IMR-90 (cell line): ENCODE measurements around the gene TACR2. TPM values are rescaled to one million over a fixed set of nuclear protein-coding genes. Genes with fewer than 3 reads are reported as not detected.

Experiments
- ATAC-seq: fragments of 200-7000 bp; cut with Tn5 transposase; 2 replicates; pipeline ENCODE4 v1.9.1; 2020; ENCODE audit warnings: low read depth, mild to moderate bottlenecking, moderate library complexity
- BruUV-seq: library from RNA; stranded (reverse); fragments of 400-500 nt; replicated peaks from 2 replicates; lab custom pipeline; 2021; lab: Mats Ljungman, UMichigan
- CTCF ChIA-PET: fragments of 300-600 bp; formaldehyde crosslinking; extraction: SDS; loops from one replicate; lab custom pipeline; 2021; ENCODE audit warnings: antibody characterized with exemption; lab: Yijun Ruan, JAX
- POLR2A ChIA-PET: fragments of 300-600 bp; sonication (Branson Sonifier 250); formaldehyde crosslinking; loops from one replicate; lab custom pipeline; 2022; ENCODE audit warnings: antibody characterized with exemption; ENCODE audit not compliant: unreplicated experiment; lab: Charles Lee
- DNase-seq: peaks from one replicate; pipeline ENCODE4 v3.0.0; 2013
- H2AFZ ChIP-seq: replicated peaks from 2 replicates; pipeline ENCODE3; 2013; ENCODE audit warnings: low read length, mild to moderate bottlenecking; ENCODE audit not compliant: poor library complexity
- H2AK5ac ChIP-seq: 2 replicates; pipeline ENCODE4 v1.6.1; 2013; ENCODE audit warnings: low read depth, low read length, inconsistent platforms
- H2AK9ac ChIP-seq: replicated peaks from 2 replicates; pipeline ENCODE3; 2013; ENCODE audit warnings: mild to moderate bottlenecking, low read depth, low read length, moderate library complexity; ENCODE audit not compliant: poor library complexity
- H2BK120ac ChIP-seq: 2 replicates; pipeline ENCODE4 v1.6.1; 2013; ENCODE audit warnings: low read depth, low read length, inconsistent platforms
- H2BK15ac ChIP-seq: 3 replicates; pipeline ENCODE4 v1.6.1; 2013; ENCODE audit warnings: low read depth, low read length, inconsistent platforms
- H2BK20ac ChIP-seq: 2 replicates; pipeline ENCODE4 v1.6.1; 2013; ENCODE audit warnings: low read depth, mild to moderate bottlenecking, inconsistent platforms, low read length, moderate library complexity
- H2BK5ac ChIP-seq: 2 replicates; pipeline ENCODE4 v1.6.1; 2013; ENCODE audit warnings: mild to moderate bottlenecking, low read depth, low read length, inconsistent platforms; ENCODE audit not compliant: poor library complexity, severe bottlenecking
- H3K14ac ChIP-seq: replicated peaks from 2 replicates; pipeline ENCODE4 v1.6.1; 2013; ENCODE audit warnings: low read depth, low read length, inconsistent platforms
- H3K18ac ChIP-seq: 2 replicates; pipeline ENCODE4 v1.6.1; 2013; ENCODE audit warnings: low read depth, low read length, control low read depth
- H3K23ac ChIP-seq: 2 replicates; pipeline ENCODE4 v1.6.1; 2013; ENCODE audit warnings: low read depth, low read length, inconsistent platforms
- H3K27ac ChIP-seq: 2 replicates; pipeline ENCODE4 v1.5.1; 2013; ENCODE audit warnings: mild to moderate bottlenecking, control low read depth, low read length; ENCODE audit not compliant: insufficient read depth
- H3K27me3 ChIP-seq: 2 replicates; pipeline ENCODE4 v1.6.1; 2013; ENCODE audit warnings: low read length; ENCODE audit not compliant: control insufficient read depth, insufficient read depth
- H3K36me3 ChIP-seq: 2 replicates; pipeline ENCODE4 v1.6.1; 2013; ENCODE audit warnings: low read length, mixed read lengths; ENCODE audit not compliant: control insufficient read depth, insufficient read depth
- H3K4ac ChIP-seq: 2 replicates; pipeline ENCODE4 v1.6.1; 2013; ENCODE audit warnings: low read depth, low read length, inconsistent platforms
- H3K4me1 ChIP-seq: 2 replicates; pipeline ENCODE4 v1.6.1; 2013; ENCODE audit warnings: low read length, mixed read lengths; ENCODE audit not compliant: control insufficient read depth, insufficient read depth
- H3K4me2 ChIP-seq: 2 replicates; pipeline ENCODE4 v1.6.1; 2013; ENCODE audit warnings: low read depth, mild to moderate bottlenecking, control low read depth, low read length, moderate library complexity
- H3K4me3 ChIP-seq: 2 replicates; pipeline ENCODE4 v1.5.1; 2013; ENCODE audit warnings: low read depth, mild to moderate bottlenecking, control low read depth, low read length, moderate library complexity; ENCODE audit not compliant: insufficient read depth
- H3K56ac ChIP-seq: 2 replicates; pipeline ENCODE4 v1.6.1; 2013; ENCODE audit warnings: low read length, inconsistent platforms; ENCODE audit not compliant: insufficient read depth; ENCODE audit errors: extremely low read depth
- H3K79me1 ChIP-seq, 2 experiments: 2 replicates each; pipeline ENCODE4 v1.6.1; 2013; ENCODE audit warnings: low read length in 2 of 2, inconsistent platforms in 1 of 2, low read depth in 1 of 2
- H3K9ac ChIP-seq: 2 replicates; pipeline ENCODE4 v1.6.1; 2013; ENCODE audit warnings: low read depth, low read length, control low read depth
- H3K9me1 ChIP-seq: 2 replicates; pipeline ENCODE4 v1.6.1; 2013; ENCODE audit warnings: low read length, inconsistent platforms; ENCODE audit not compliant: insufficient read depth
- H3K9me3 ChIP-seq: 2 replicates; pipeline ENCODE4 v1.6.1; 2013; ENCODE audit warnings: low read length; ENCODE audit not compliant: control insufficient read depth, insufficient read depth
- H4K20me1 ChIP-seq: 2 replicates; pipeline ENCODE4 v1.6.1; 2013; ENCODE audit warnings: low read length, inconsistent platforms; ENCODE audit not compliant: insufficient read depth
- H4K5ac ChIP-seq: 2 replicates; pipeline ENCODE4 v1.6.1; 2013; ENCODE audit warnings: mild to moderate bottlenecking, low read depth, low read length, control low read depth
- H4K8ac ChIP-seq, 2 experiments: 2 replicates each; pipeline ENCODE4 v1.6.1; 2013; ENCODE audit warnings: low read depth in 2 of 2, low read length in 2 of 2, control low read depth in 1 of 2, inconsistent platforms in 1 of 2
- H4K91ac ChIP-seq: 2 replicates; pipeline ENCODE4 v1.6.1; 2013; ENCODE audit warnings: low read depth, low read length, inconsistent platforms; ENCODE audit not compliant: insufficient read depth
- BHLHE40 ChIP-seq: fragments of 150-350 bp; IDR thresholded peaks from 2 replicates; pipeline ENCODE4 v1.6.1; 2016; ENCODE audit warnings: mild to moderate bottlenecking, low read depth, low read length
- CEBPB ChIP-seq: IDR thresholded peaks from 2 replicates; pipeline ENCODE4 v1.6.1; 2012; ENCODE audit warnings: low read depth, low read length, improper control_type of control experiment
- CHD1 ChIP-seq: IDR thresholded peaks from 2 replicates; pipeline ENCODE4 v1.6.1; 2012; ENCODE audit warnings: low read depth, low read length, improper control_type of control experiment
- CTCF ChIP-seq: conservative IDR thresholded peaks from 2 replicates; pipeline ENCODE4 v1.5.1; 2012; ENCODE audit warnings: mild to moderate bottlenecking, low read depth, low read length, improper control_type of control experiment
- ELK1 ChIP-seq: fragments of 150-350 bp; IDR thresholded peaks from 2 replicates; pipeline ENCODE4 v1.6.1; 2016; ENCODE audit warnings: low read depth, mild to moderate bottlenecking, low read length, moderate library complexity, borderline replicate concordance
- FOS ChIP-seq: fragments of 150-350 bp; IDR thresholded peaks from 2 replicates; pipeline ENCODE4 v1.6.1; 2016; ENCODE audit warnings: low read depth, low read length
- MAFK ChIP-seq: IDR thresholded peaks from 2 replicates; pipeline ENCODE4 v1.6.1; 2012; ENCODE audit warnings: low read depth, low read length, improper control_type of control experiment
- MAZ ChIP-seq: IDR thresholded peaks from 2 replicates; pipeline ENCODE4 v1.6.1; 2012; ENCODE audit warnings: low read depth, mild to moderate bottlenecking, low read length, improper control_type of control experiment, moderate library complexity, borderline replicate concordance
- NFE2L2 ChIP-seq: fragments of 150-350 bp; IDR thresholded peaks from 2 replicates; pipeline ENCODE4 v1.6.1; 2016; ENCODE audit warnings: low read depth, mild to moderate bottlenecking, low read length
- POLR2A ChIP-seq: IDR thresholded peaks from 2 replicates; pipeline ENCODE4 v1.6.1; 2012; ENCODE audit warnings: mild to moderate bottlenecking, low read depth, low read length
- RCOR1 ChIP-seq: IDR thresholded peaks from 2 replicates; pipeline ENCODE4 v1.6.1; 2012; ENCODE audit warnings: mild to moderate bottlenecking, low read length, improper control_type of control experiment; ENCODE audit not compliant: insufficient replicate concordance
- RFX5 ChIP-seq: IDR thresholded peaks from 2 replicates; pipeline ENCODE4 v1.8.0; 2012; ENCODE audit warnings: low read depth, mild to moderate bottlenecking, low read length, moderate library complexity
- SMC3 ChIP-seq: fragments of 150-350 bp; IDR thresholded peaks from 2 replicates; pipeline ENCODE4 v1.6.1; 2016; ENCODE audit warnings: low read depth, mild to moderate bottlenecking, antibody characterized with exemption, low read length, moderate library complexity
- WGBS, 2 experiments: methylation state at CpG; one replicate each; pipeline versions ENCODE4 v1.1.5 to v1.1.7; 2013; ENCODE audit warnings: missing lambda C conversion rate in 2 of 2; ENCODE audit not compliant: insufficient read length in 1 of 2; ENCODE audit errors: extremely low coverage in 2 of 2; 5-methylcytosine and 5-hydroxymethylcytosine counted together
- dilution Hi-C: fragments of 300-500 bp; cut with HindIII; formaldehyde crosslinking; loops from one replicate; pipeline ENCODE4 v1.14.3; 2018; ENCODE audit warnings: low sequenced_read_pairs; ENCODE audit not compliant: unreplicated experiment
- in situ Hi-C: fragments of 300-500 bp; cut with MboI; formaldehyde crosslinking; loops from 3 replicates; pipeline ENCODE4 v1.14.3; 2019; ENCODE audit warnings: low sequenced_read_pairs, inconsistent platforms, mixed read lengths
- intact Hi-C: fragments of 100-400 bp; cut with micrococcal nuclease; formaldehyde crosslinking; loops from 2 replicates; pipeline ENCODE4 v1.10.0; 2022
- polyA plus RNA-seq, 3 experiments: library from polyadenylated mRNA; depleted of rRNA; stranded (reverse); fragments of >200 nt; gene quantifications; 2 replicates each; pipeline ENCODE4 v1.2.3, GENCODE V29; 2012; ENCODE audit warnings: low replicate concordance in 1 of 3
- total RNA-seq: library from RNA; depleted of rRNA; stranded (reverse); fragments of >200 nt; gene quantifications from 2 replicates; pipeline ENCODE4 v1.2.3, GENCODE V29; 2012
- TF ChIP-seq, protein P1 (sequence below): fragments of 150-350 bp; IDR thresholded peaks from 2 replicates; pipeline ENCODE4 v1.6.1; 2017; ENCODE audit warnings: mild to moderate bottlenecking, antibody characterized with exemption, low read length, low read depth

The TACR2 gene
- total and polyA plus RNA-seq, 2 of the 4 experiments (the other 2 are of a cell fraction) = not detected

- Histone ChIP-seq H2BK5ac (no peak overlapping the region), H2BK120ac (no peak overlapping the region), H3K4me2 (no peak overlapping the region), H3K14ac (no peak overlapping the region), H2BK20ac (no peak overlapping the region), H3K9me3 (no peaks in the 10 kb centered on the region), H3K4me3 (no peak overlapping the region), H3K18ac (no peak overlapping the region), H3K27ac (no peak overlapping the region), H4K91ac (no peak overlapping the region), H3K9ac (no peak overlapping the region), H3K23ac (no peak overlapping the region), H3K56ac (no peak overlapping the region), H3K4ac (no peak overlapping the region), H2BK15ac (no peak overlapping the region), H3K36me3 (no peaks in the 10 kb centered on the region), H3K4me1 (peaks cover 7% of the 10 kb centered on the region; the same call in 1 of the 2 replicates), H2AFZ (no peak overlapping the region), H3K9me1 (peaks cover 5% of the 10 kb centered on the region; the same call in 1 of the 2 replicates), H2AK5ac (no peak overlapping the region), H4K5ac (no peak overlapping the region), H2AK9ac (no peak overlapping the region), H3K27me3 (peaks cover 42% of the 10 kb centered on the region), H3K79me1 (no peaks in the 10 kb centered on the region), H4K8ac (no peak overlapping the region), H4K20me1 (no peaks in the 10 kb centered on the region)
- dilution Hi-C loops (no loop called here), in situ Hi-C loops (loop anchor here (10.0 kb wide), 1 partner anchor 414 kb away; no protein-coding TSS in a partner anchor), intact Hi-C loops (loop anchor here (10.0 kb wide), 1 partner anchor 634 kb away; no protein-coding TSS in a partner anchor)
- ChIA-PET CTCF (interaction anchor here (1.8 kb wide), 1 partner anchor 11 kb away, joined by 6 read pairs; no protein-coding TSS in a partner anchor), POLR2A (no interaction called here)
- 87% methylated on average over 8 of the region's 18 CpGs; no CpG with 5 or more reads in 1 of the 2 experiments for WGBS, 2 experiments
- BruUV-seq = no TSS peak
- ATAC-seq = no peak
- TF ChIP-seq RFX5 = no peak
- TF ChIP-seq NFE2L2 = no peak
- no peak for TF ChIP-seq ELK1
- TF ChIP-seq, protein P1, sequence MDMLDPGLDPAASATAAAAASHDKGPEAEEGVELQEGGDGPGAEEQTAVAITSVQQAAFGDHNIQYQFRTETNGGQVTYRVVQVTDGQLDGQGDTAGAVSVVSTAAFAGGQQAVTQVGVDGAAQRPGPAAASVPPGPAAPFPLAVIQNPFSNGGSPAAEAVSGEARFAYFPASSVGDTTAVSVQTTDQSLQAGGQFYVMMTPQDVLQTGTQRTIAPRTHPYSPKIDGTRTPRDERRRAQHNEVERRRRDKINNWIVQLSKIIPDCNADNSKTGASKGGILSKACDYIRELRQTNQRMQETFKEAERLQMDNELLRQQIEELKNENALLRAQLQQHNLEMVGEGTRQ = no peak
- no peak for TF ChIP-seq RCOR1
- TF ChIP-seq CHD1 = no peak
- TF ChIP-seq SMC3 = no peak
- TF ChIP-seq MAZ = no peak
- TF ChIP-seq POLR2A = no peak
- no peak for TF ChIP-seq CEBPB
- TF ChIP-seq FOS = no peak
- no peak for TF ChIP-seq BHLHE40
- TF ChIP-seq CTCF = no peak
- TF ChIP-seq MAFK = no peak
- DNase-seq = no peak
These were observed 2.5 kb upstream of the TACR2 start for GRCh38 chr10:69419096-69419743.
